Hepatocyte (in vitro differentiated cells): ENCODE data around the gene EYA3. TPM values are rescaled to one million over a fixed set of nuclear protein-coding genes. Genes with fewer than 3 reads are reported as not detected.

ENCODE experiments used
- DNase-seq: peaks from one replicate; pipeline ENCODE4 v3.0.0-alpha.2; 2016; ENCODE audit warnings: low spot score
- H2AFZ ChIP-seq: fragments of 200-600 bp; sonication (generic); 2 replicates; pipeline ENCODE4 v1.6.0; 2016; ENCODE audit warnings: antibody characterized with exemption, mild to moderate bottlenecking
- H3K27ac ChIP-seq: fragments of 200-600 bp; sonication (generic); 2 replicates; pipeline ENCODE4 v1.5.1; 2016; ENCODE audit warnings: mild to moderate bottlenecking
- H3K27me3 ChIP-seq: fragments of 200-600 bp; sonication (generic); 2 replicates; pipeline ENCODE4 v1.6.1; 2016
- H3K36me3 ChIP-seq: fragments of 200-600 bp; sonication (generic); replicated peaks from 2 replicates; pipeline ENCODE4 v1.5.1; 2016; ENCODE audit warnings: low read depth; ENCODE audit not compliant: insufficient read depth
- H3K4me1 ChIP-seq: fragments of 200-600 bp; sonication (generic); 2 replicates; pipeline ENCODE4 v1.5.1; 2016; ENCODE audit warnings: mild to moderate bottlenecking, moderate library complexity; ENCODE audit not compliant: insufficient read depth
- H3K4me2 ChIP-seq: fragments of 200-600 bp; sonication (generic); 2 replicates; pipeline ENCODE4 v1.6.0; 2016
- H3K4me3 ChIP-seq: fragments of 200-600 bp; sonication (generic); 2 replicates; pipeline ENCODE4 v1.5.1; 2016; ENCODE audit warnings: mild to moderate bottlenecking
- H3K79me2 ChIP-seq: fragments of 200-600 bp; sonication (generic); 2 replicates; pipeline ENCODE4 v1.6.0; 2017; ENCODE audit warnings: mild to moderate bottlenecking
- H3K9me2 ChIP-seq: fragments of 200-600 bp; sonication (generic); replicated peaks from 2 replicates; pipeline ENCODE4 v1.6.0; 2017; ENCODE audit warnings: mild to moderate bottlenecking; ENCODE audit not compliant: insufficient read depth
- H3K9me3 ChIP-seq: fragments of 200-600 bp; sonication (generic); 2 replicates; pipeline ENCODE4 v1.5.1; 2016; ENCODE audit warnings: low read depth, mild to moderate bottlenecking
- H4K20me1 ChIP-seq: fragments of 200-600 bp; sonication (generic); 2 replicates; pipeline ENCODE4 v1.6.0; 2016; ENCODE audit warnings: mild to moderate bottlenecking; ENCODE audit not compliant: insufficient read depth, poor library complexity, severe bottlenecking
- EZH2 ChIP-seq: fragments of 200-600 bp; sonication (generic); IDR thresholded peaks from 2 replicates; pipeline ENCODE4 v1.6.1; 2016; ENCODE audit warnings: antibody characterized with exemption, mild to moderate bottlenecking, borderline replicate concordance
- EZH2phosphoT487 ChIP-seq: fragments of 200-600 bp; sonication (generic); IDR thresholded peaks from one replicate; pipeline ENCODE4 v1.6.1; 2018; ENCODE audit warnings: antibody characterized with exemption, mild to moderate bottlenecking, low read depth, moderate library complexity; ENCODE audit not compliant: unreplicated experiment, severe bottlenecking
- WGBS: methylation state at CpG from one replicate; pipeline ENCODE4 v1.1.6; 2016; ENCODE audit warnings: low lambda C conversion rate; ENCODE audit errors: missing lambda C conversion rate; 5-methylcytosine and 5-hydroxymethylcytosine counted together
- polyA plus RNA-seq: library from polyadenylated mRNA; unstranded; fragments of >200 nt; fragmentation: Nextera tagmentation; extraction: Ambion mirVana; gene quantifications from 2 replicates; pipeline ENCODE4 v1.2.1, GENCODE V29; 2016
- total RNA-seq: library from RNA; depleted of rRNA; stranded (reverse); fragments of >200 nt; gene quantifications from 2 replicates; pipeline ENCODE4 v1.2.3, GENCODE V29; 2014
- TF ChIP-seq, protein P1 (sequence below): fragments of 200-600 bp; sonication (generic); IDR thresholded peaks from 2 replicates; pipeline ENCODE4 v1.5.1; 2016; ENCODE audit warnings: antibody characterized with exemption, mild to moderate bottlenecking; ENCODE audit not compliant: poor library complexity

EYA3 gene
- total and polyA plus RNA-seq, 2 experiments from 2014 or later, result 4.2 to 19.9 TPM

DNA sequence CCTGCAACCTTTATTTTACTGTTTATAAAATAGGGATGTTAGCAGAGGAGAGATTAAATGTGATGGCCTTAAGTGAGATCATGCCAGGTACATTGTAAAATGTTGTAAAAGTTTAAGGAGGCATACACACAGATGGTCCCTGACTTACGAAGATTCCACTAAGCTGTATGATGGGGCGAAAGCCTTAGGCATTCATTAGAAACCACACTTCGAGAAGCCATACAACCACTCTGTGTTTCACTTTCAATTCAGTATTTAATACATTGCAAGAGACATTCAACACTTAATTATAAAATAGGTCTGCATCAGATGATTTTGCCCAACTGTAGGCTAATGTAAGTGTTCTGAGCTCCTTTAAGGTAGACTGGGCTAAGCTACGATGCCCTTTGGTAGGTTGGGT lies 149.9 kb downstream of the EYA3 start:
- Histone ChIP-seq H3K27ac (no peak overlapping the region), H4K20me1 (no peaks in the 10 kb centered on the region), H3K4me1 (no peaks in the 10 kb centered on the region), H3K79me2 (no peaks in the 10 kb centered on the region), H3K4me3 (no peak overlapping the region), H3K9me3 (no peaks in the 10 kb centered on the region), H3K9me2 (no peaks in the 10 kb centered on the region), H2AFZ (no peak overlapping the region), H3K36me3 (no peaks in the 10 kb centered on the region), H3K27me3 (no peaks in the 10 kb centered on the region), H3K4me2 (no peak overlapping the region)
- TF ChIP-seq EZH2phosphoT487 (no peak), EZH2 (no peak)
- TF ChIP-seq, protein P1, sequence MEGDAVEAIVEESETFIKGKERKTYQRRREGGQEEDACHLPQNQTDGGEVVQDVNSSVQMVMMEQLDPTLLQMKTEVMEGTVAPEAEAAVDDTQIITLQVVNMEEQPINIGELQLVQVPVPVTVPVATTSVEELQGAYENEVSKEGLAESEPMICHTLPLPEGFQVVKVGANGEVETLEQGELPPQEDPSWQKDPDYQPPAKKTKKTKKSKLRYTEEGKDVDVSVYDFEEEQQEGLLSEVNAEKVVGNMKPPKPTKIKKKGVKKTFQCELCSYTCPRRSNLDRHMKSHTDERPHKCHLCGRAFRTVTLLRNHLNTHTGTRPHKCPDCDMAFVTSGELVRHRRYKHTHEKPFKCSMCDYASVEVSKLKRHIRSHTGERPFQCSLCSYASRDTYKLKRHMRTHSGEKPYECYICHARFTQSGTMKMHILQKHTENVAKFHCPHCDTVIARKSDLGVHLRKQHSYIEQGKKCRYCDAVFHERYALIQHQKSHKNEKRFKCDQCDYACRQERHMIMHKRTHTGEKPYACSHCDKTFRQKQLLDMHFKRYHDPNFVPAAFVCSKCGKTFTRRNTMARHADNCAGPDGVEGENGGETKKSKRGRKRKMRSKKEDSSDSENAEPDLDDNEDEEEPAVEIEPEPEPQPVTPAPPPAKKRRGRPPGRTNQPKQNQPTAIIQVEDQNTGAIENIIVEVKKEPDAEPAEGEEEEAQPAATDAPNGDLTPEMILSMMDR, result no peak
- DNase-seq, result no peak
- 89% methylated on average over 4 of the region's 4 CpGs for WGBS

DNA sequence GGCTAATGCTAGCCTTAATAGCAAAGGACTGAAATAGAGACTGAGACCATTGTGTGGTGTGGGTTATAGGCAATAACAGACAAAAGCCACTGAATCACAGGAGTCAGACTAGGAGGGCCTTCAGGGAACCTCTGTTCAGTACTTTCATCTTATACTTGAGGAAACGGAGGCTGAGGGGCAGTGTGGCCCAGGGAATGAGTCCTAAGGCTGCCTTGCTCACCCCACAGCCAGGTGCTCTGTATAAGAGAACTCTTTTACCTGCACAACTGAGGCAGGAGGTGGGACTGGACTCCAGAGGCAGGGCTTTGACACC lies 150.9 kb downstream of the EYA3 start:
- H3K27ac ChIP-seq, result no peak overlapping the region
- DNase-seq, result no peak
- H3K9me3 ChIP-seq, result no peaks in the 10 kb centered on the region
- no peaks in the 10 kb centered on the region for H3K27me3 ChIP-seq
- TF ChIP-seq, protein P1, result no peak
- TF ChIP-seq EZH2, result no peak
- no peak for TF ChIP-seq EZH2phosphoT487
- no peaks in the 10 kb centered on the region for H3K4me1 ChIP-seq
- H3K79me2 ChIP-seq, result no peaks in the 10 kb centered on the region
- no peak overlapping the region for H2AFZ ChIP-seq
- H4K20me1 ChIP-seq, result no peaks in the 10 kb centered on the region
- H3K9me2 ChIP-seq, result no peaks in the 10 kb centered on the region
- H3K4me3 ChIP-seq, result no peak overlapping the region
- no peaks in the 10 kb centered on the region for H3K36me3 ChIP-seq
- 72% methylated on average over 1 of the region's 1 CpG for WGBS
- H3K4me2 ChIP-seq, result no peak overlapping the region

DNA sequence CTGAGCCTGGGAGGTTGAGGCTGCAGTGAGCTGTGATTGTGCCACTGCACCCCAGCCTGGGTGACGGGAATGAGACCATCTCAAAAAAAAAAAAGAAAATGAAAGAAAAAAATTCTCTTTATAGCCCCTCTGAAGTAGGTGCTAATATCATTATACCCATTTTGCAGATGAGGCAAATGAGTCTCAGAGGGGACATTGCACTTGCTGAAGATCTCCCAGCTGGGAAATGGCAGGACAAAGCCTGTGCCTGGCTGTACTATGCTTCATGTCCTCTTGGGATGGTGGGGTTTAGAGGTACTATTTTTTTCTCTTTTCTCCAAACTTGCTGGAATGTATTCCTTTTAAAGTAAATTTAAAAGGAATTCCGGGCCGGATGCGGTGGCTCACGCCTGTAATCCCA lies 152.0 kb downstream of the EYA3 start:
- H3K9me2 ChIP-seq, result no peaks in the 10 kb centered on the region
- H4K20me1 ChIP-seq, result no peaks in the 10 kb centered on the region
- TF ChIP-seq EZH2phosphoT487 (no peak), EZH2 (no peak)
- TF ChIP-seq, protein P1, result no peak
- DNase-seq, result no peak
- peak overlapping the region; percentile 74 for H3K4me2 ChIP-seq
- H2AFZ ChIP-seq, result no peak overlapping the region
- H3K27me3 ChIP-seq, result no peaks in the 10 kb centered on the region
- H3K4me1 ChIP-seq, result no peaks in the 10 kb centered on the region
- H3K27ac ChIP-seq, result no peak overlapping the region
- 55% methylated on average over 5 of the region's 5 CpGs for WGBS
- H3K79me2 ChIP-seq, result no peaks in the 10 kb centered on the region
- no peaks in the 10 kb centered on the region for H3K9me3 ChIP-seq
- H3K4me3 ChIP-seq, result no peak overlapping the region
- H3K36me3 ChIP-seq, result no peaks in the 10 kb centered on the region

DNA sequence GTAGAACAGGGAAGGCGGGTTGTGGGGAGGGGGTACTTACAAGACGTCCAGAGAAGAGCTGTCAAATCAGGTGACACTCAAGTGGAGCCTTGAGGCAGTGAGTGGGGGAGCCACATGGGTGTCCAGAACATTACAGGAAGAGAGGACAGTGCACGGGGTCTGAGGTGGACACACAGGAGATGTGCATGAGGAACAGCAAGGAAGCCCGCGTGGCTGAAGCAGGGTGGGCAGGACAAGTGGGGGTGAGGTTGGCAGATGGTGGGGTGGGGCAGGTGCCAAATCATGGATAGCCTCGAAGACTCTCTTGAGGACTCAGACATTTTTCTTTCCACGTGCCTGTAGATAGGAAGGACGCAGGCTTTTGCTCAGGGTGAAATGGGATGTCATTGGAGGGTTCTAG lies 152.7 kb downstream of the EYA3 start:
- Histone ChIP-seq H3K4me3 (no peak overlapping the region), H3K9me3 (no peaks in the 10 kb centered on the region), H3K27ac (no peak overlapping the region), H4K20me1 (no peaks in the 10 kb centered on the region), H2AFZ (peak overlapping the region; percentile 54), H3K4me2 (peak overlapping the region; percentile 74), H3K4me1 (no peaks in the 10 kb centered on the region), H3K27me3 (no peaks in the 10 kb centered on the region), H3K9me2 (no peaks in the 10 kb centered on the region), H3K79me2 (no peaks in the 10 kb centered on the region), H3K36me3 (no peaks in the 10 kb centered on the region)
- DNase-seq, result no peak
- 54% methylated on average over 8 of the region's 8 CpGs for WGBS
- TF ChIP-seq EZH2, result no peak
- no peak for TF ChIP-seq EZH2phosphoT487
- TF ChIP-seq, protein P1, result no peak
